Pulmonary artery endothelial cell (primary cell): ENCODE results near the gene CNN3. TPM values are rescaled to one million over a fixed set of nuclear protein-coding genes. Genes with fewer than 3 reads are reported as not detected.

Source experiments
- DNase-seq: peaks from one replicate; pipeline ENCODE4 v3.0.0-alpha.2; 2011; ENCODE audit warnings: low read depth, low spot score
- total RNA-seq: library from RNA; depleted of rRNA; stranded (reverse); fragments of >200 nt; gene quantifications from 2 replicates; pipeline ENCODE4 v1.2.3, GENCODE V29; 2014

The CNN3 gene
- total RNA-seq = 334 and 463 TPM in 2 replicates

DNA sequence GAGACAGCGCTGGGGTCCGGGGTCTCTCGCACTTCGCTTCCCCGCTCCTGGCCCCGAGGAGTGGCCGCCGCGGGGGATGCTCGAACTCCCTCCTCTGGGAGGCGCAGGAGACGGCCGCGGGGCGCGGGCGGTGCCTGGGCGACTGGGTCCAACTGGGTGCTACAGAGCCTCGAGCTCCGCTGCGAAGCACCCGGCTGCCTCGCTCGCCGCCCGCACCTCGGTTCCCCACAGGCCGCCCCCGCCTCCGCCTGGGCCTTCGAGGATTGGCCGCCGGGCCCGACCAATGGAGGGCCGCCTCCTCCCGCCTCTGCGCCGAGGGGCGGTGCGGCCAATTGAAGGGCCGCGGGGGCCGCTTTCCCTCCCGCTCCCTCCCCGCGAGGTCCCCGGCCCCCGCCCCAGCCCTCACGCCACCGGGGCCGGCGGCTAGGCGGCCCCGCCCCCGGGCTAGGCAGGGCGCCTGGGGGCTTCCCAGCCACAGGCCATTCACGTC lies at the start of gene CNN3:
Gene CNN3 (minus strand): TSS at position 196 of the 490 bp plus-strand sequence. CDS start 216 bp downstream, outside the sequence.
- DNase-seq = peak; percentile 77

DNA sequence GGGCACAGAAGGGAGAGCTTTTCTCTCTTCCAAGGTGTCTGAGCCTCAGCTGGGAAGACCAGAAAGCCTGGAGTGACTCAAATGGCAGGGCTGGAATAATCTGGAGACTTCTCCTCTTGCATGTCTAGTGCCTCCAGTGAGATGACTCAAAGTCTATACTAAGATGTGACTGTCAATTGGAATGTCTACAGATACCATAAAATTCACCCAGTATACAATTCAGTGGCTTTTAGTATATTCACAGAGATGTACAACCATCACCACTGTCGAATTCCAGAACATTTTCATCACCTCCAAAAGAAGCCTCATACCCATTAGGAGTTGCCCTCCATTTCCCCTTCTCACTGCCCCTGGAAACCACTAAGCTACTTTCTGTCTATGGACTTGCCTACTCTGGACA lies 47.9 kb upstream of the CNN3 start:
- DNase-seq = no peak

DNA sequence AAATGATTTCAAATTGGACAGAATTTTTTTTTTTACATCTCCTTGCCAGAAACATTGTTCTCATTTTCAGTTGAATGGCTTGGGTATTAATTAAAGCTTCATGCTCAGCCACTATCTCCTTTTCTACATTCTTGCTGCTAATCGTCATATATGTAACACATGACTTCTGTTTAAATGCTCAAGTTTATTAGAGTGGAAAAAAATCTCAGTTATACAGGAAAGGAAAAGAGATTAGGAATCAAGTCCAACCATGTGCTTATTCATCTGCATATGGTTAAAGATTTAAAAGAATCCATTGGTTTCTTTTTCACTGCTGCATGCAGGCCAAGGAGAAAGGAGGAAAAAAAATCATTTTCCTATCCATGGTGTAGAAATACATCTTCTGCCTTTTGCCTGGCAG lies 47.3 kb upstream of the CNN3 start:
- DNase-seq = no peak

DNA sequence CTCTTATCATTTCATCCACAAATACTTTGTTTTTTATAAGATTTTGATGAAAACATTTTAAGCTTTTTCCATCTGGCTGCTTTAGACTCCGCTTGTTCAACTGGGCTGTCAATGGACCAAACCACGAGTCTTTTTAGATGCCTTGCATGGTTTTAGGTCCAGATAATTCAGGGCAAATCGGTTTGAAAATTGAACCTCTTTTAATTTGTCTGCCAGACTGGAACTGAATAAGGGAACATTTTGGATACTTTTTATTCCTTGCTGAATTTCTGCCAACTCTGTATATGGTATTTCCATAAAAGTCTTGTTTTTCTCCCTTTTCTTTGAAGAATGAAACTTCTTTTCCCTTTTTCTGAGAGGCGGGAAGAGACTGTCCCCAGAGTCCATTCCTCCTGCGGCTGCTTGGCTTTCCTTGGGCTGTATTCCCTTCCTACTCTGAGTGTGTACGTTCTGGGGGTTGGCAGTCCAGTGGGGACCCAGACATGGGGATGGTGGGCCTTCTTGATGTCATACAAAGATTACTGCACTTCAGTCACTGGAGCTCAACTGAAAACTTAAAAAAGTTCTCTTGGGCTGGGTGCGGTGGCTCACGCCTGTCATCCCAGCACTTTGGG lies 46.5 kb upstream of the CNN3 start:
- DNase-seq = no peak

DNA sequence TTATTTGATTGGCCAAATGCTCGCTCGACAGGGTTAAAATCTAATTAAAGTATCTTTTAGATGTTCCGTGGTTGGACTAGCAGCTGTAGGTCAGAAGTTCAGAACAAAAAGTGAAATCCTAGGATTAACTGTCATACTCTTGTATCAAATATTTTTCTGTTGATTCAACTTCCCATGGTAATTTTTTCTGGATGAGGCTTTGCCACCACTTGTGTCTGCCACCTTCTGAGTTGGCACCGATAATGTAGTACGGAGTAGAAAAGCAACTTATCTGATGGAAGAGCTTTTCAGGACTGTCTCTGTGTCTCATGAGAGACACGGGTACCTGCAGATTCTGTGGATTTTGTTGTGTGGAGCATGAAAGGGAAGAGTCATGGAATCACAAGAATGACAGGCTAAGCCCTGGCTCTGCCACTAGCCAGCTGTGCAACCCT lies 44.6 kb upstream of the CNN3 start:
- DNase-seq = no peak

DNA sequence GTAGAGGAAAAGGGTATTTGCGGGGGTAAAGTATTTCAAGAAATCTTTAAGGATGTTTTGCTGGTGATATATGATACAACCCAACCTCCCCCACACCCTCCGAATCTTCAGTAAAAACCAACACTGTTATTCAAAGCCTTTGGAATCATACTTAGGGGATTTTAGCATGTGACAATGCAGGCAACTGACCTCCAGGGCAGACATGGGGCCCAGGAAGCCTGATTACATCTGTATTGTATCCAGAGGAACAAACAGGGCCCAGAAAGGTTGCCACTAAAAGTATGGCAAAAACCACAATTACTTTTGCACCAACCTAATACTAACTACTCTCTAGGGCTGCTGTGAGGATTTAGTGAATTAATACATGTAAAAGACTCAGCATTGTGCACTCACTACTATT lies 43.9 kb upstream of the CNN3 start:
- no peak for DNase-seq

DNA sequence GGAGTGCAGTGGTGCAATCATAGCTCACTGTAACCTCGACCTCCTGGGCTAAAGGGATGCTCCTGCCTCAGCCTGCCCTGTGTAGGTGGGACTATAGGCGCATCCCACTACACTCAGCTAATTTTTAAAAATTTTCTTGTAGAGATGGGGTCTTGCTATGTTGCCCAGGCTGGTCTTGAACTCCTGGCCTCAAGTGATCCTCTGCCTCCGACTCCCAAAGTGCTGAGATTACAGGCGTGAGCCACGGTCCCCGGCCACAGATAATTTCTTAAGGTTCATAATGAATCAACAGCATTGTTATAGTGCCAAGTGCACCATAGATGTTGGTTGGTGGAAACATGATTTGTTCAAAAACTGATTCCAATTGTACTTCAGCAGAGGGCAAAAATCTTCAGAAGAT lies 42.2 kb upstream of the CNN3 start:
- no peak for DNase-seq

DNA sequence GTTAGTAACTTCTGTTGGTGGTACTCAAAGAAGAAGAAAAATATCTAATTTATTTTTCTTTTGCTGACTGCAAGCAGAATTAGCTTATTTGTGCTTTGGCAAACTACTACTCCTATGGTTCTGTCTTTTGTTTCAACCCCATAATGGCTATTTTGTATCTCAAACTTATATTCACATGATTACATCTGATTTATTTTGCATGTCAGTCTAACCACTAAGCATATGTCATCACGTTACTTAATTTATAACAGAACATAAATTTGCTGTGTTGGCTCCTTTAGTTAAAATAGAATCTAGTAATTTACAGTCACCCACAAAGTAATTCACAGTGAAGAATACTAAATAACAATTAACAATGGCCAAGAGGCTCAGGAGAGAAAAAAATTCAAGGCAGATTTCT lies 39.1 kb upstream of the CNN3 start:
- DNase-seq = no peak

DNA sequence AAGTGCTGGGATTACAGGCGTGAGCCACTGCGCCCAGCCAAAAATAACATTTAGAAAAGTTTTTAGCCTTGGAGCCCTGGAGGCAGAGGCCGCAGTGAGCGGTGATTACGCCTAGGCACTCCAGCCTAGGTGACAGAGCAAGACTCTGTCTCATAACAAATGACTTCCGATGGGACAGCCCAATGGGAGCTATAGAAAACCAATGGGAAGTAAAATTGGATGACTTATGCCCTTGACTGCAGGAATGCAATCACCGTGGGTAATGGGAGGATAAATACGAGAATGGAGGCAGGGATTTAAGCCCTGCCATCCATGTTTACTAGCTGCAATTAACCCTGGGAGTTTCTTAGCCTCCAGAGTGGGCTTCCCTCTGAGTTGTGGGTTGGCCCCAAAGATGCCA lies 37.0 kb upstream of the CNN3 start:
- DNase-seq = no peak

DNA sequence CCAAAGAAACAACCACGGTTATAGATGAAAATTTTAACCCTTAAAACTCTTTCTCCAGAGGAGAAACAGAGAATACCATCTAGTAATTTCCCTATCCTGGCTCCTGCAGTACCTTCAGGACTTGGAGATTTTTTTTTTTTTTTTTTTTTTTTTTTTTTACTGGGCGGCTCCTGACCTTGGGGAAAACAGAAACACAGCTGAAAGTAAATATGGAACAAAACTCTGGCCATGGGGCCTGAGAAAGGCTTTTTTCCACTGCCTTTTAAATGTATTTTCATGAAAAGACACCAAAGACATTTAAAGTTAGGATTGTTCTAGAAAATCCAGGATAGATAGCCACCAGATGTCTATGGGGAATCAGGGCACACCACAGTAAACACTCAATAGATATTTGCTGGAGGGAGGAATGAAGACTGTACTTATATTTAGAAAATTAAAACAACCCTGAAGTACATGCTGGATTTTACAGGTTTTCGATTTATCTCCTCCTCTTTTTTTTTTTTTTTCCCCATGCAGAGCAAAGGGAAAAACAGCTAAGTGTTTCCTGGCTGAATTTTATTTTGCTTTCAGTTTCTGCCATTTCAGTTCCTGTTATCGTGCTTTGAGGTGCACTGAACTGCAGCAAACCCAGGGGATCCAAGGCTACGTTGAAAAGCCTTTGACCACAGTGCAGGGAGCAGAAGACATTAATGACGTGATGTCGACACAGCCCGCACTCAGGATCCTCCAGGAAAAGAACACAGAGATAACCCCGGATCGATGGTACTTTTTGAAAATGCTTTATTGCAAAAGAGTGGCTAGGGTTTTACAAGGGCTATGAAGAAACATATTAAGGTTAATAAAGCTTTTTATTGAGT lies 35.7 kb upstream of the CNN3 start:
- no peak for DNase-seq

DNA sequence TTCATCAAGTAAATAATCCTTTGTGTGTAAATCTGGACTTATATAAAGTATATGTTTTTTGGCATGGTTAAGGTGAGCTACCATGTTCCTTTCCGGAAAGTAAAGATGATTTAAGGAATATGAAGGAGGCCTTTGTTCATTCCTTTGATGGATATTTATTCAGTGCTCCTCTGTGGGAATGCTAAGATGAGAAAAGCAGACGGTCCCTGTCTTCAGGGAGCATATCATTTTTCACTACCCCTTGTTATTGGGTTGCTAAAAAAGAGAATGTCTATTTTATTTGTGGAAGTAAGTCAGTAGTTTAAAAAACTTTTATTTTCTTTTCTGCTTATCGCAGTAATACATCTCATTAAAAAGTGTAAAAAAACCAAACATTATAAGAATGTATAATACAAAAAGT lies 35.1 kb upstream of the CNN3 start:
- no peak for DNase-seq

DNA sequence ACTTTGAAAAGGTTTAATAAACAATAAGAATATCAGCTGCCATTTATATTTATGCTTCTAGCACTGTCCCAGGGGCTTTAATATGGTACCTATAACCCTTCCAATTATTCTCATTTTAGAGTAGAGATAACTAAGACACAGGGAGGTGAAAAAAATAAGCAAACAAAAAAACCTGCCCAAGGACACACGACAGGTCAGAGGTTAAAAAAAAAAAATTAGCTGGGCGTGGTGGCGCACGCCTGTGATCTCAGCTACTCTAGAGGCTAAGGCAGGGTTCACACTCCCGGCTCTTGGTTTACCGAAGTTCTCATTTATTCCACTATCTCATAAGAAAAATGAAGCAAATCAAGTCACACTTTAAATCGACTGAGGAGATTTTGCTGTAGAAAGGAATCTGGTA lies 34.7 kb upstream of the CNN3 start:
- DNase-seq = no peak

DNA sequence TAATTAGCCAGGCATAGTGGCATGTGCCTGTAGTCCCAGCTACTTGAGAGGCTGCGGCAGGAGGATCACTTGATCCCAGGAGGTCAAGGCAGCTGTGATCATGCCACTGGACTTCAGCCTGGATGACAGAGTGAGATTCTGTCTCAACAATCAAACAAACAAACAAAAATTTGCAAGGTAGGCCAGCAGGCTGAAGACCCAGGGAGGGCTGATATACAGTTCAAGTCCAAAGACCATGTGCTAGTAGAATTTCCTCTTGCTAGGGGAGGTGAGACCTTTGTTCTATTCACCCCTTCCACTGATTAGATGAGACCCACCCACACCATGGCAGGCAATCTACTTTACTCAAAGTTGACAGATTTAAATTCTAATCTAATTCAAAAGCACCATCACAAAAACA lies 31.2 kb upstream of the CNN3 start:
- no peak for DNase-seq

DNA sequence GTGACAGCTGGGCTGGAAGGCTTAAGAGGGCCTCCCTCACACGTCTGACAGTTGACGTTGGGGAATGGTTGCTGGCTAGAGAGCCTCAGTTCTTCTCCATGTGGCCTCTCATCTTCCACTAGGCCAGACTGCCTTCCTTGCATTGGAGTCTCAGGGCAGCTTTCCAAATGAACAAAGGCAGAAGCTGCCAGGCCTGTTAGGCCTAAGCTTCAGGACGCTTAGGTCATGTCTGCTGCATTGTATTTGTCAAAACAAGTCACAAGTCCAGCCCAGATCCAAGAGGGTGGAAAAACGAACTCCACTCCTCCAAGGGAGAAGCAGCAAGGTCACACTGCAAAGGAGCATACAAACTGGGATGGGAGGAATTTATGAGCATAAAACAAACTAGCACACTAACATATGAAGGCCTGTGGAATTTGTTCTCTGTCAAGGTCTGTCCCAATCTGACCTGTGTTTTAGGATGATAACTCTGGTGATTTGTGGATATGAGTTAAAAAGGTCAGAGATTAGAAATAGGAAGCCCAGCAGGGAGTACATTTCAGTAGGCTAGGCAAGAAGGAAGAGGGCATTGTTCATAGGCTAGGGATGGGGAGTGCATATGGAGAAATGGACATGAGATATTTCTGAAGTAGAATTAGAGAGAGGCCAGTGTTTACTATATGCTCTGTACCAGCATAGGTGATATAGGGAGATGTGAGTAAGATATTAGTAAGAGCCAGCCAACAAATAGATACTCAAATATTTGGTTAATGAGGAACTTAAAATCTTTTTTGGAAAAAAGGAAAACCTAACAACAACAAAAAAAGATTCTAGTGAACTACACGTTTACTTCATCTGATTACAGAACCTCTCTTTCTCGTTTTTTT lies 29.1 kb upstream of the CNN3 start:
- DNase-seq = no peak

DNA sequence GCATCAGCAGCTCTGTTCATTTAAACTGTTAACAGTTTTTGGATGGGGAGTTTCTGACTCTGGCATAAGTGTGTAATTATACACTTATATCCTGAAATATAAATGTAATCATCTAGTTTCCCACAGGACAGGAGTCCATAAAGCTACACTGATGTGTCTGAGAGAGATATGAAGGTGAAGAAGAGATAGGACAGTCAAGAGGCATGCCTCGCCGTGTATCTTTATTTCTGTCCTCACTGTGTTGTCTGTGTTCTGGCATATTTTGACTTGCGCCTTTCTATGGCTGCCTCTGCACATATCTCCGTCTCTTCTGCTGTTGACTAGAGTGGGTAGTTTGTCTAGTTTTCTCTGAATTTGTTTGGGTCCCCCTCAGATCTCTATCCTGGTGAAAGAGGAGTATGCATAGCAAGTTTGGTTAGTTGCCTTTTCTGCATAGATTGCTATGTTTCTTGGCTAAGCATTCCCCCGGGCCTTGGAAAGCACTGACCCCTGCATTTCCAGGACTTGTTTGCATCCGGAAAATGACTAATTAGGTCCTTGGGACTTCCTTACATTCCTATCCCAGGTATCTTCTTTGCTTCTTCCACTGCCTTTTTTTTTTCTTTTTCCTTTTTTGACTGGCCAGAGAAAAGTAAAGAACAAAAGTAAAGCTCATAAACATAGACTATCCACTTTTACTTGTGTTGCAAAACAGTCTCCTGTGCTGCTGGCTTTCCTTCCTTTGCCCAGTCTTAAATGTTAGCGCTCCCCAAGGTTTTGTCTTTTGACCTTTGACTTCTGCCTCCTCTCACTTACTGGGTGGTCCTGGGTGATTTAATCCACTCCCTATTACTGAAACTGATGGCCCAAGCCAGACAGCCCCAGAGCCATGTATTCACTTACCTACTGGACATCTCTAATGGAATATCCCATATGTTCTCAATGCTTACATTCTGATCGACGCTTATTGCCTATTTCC lies 27.6 kb upstream of the CNN3 start:
- DNase-seq = no peak

DNA sequence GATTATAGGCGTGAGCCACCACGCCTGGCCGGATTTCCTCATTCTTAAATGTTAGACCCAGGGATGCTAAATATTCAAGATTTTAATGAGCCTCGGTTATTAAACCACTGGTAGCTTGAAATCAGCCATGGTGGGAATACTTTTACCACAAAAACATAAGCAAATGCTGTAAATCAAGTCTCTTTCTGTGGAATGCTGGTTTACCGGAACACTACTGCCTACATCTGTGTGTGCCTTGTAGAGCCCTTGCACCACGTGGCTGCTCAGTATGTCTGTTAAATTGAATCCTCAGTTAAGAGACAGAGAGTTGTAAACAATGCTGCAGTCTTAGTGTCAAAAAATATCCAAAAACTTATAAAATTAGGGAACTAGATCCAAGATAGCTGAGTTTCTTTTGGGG lies 26.8 kb upstream of the CNN3 start:
- DNase-seq = no peak

DNA sequence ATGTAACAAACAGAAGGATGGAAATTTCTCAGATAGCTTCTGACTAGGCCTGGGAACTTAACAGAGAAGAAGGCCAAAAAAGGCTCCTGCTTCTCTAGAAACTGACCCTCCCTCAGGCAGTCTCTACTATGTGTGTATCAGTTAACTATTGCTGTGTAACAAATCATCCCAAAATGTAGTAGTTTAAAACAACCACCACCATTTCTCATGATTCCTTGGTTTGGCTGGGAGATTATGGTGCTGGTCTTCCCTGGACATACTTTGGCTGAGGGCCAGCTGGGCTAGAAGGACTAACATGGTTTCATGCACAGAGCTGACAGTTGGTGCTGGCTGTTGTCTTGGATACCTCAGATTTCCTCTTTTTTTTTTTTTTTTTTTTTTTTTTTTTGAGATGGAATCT lies 26.2 kb upstream of the CNN3 start:
- no peak for DNase-seq

DNA sequence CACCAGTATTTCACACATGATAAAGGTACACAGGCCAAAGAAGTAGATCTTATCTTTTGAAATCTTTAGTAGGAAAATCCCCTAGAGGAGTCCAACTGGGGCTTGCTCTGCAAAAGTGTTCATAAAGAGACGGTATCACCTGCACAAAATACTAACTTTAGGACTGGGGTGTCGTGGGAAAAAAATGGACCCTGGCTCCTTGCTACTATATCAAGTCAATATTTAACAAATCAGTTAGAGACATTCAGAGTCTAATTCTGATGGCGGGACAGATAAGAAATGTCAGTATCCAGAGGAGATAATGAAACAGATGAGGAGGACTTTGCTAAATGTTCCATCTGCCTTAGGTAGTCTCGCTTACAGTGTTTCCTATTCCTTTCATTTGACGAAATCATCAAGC lies 25.6 kb upstream of the CNN3 start:
- no peak for DNase-seq

DNA sequence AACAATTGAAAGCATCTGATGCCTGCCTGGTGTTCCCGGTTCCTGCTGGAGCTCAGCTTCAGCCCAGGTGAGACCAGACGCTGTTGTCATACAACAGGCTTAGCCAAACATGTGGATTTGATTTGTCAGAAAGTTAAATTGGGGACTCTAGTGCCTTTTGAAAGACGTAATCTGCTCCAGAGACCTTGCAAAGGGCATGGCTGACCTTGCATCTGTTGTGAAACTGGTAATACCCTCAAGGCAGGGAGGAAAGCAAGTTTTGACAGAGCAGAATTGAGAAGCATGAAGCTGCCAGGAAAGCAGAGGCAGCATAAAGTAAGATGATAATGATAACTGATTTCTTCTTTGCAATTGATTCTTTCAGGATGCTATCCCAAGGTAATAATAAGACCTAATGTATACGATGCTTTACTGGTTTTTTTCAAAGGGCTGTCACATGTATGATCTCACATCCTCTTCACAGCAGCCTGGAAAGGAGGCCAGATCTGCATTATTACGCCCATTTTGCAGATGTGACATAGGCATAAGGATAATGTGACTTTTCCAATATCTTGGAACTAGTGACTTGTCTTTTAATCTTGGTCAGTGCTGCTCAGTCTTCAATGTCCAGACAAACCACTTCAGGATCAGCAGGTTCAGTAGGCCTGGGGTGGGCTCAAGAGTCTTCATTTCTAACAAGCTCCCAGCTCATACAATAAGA lies 24.7 kb upstream of the CNN3 start:
- no peak for DNase-seq

DNA sequence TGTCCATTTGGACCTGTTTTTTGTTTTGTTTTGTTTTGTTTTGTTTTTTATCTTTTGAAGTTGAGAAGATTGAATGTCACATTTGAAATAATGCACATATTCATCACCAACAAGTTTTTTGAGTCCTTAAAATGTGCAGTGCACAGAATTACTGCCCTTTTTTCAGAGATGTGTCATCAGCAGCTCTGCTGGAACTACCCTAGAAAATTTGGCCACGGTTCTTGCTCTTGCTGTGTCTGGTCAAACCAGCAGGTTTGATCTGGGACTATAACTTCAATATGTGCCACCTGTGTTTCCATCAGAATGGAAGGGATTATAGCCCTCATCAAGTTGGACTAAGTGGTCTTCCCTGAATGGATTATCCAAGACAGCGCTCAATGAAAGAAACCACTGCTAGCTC lies 24.1 kb upstream of the CNN3 start:
- no peak for DNase-seq
